PC-3 (cell line): ENCODE measurements around the gene HAO1.

Source experiments
- CTCF ChIP-seq: fragments of 300-600 bp; sonication (generic); conservative IDR thresholded peaks from 2 replicates; pipeline ENCODE4 v1.5.1; 2017; ENCODE audit warnings: antibody characterized with exemption, low read depth, mild to moderate bottlenecking, low read length
- EZH2 ChIP-seq: fragments of 300-600 bp; sonication (generic); IDR thresholded peaks from one replicate; pipeline ENCODE4 v1.6.1; 2017; ENCODE audit warnings: antibody characterized with exemption, mild to moderate bottlenecking, low read length; ENCODE audit not compliant: unreplicated experiment
- EZH2phosphoT487 ChIP-seq: fragments of 300-600 bp; sonication (generic); IDR thresholded peaks from 2 replicates; pipeline ENCODE4 v1.6.1; 2018; ENCODE audit warnings: mild to moderate bottlenecking, antibody characterized with exemption, low read length, borderline replicate concordance

- TF ChIP-seq CTCF (no peak), EZH2phosphoT487 (no peak), EZH2 (no peak)
Observed at GRCh38 chr20:7856756-7857155, 83.5 kb downstream of the HAO1 start.
